NCI-H1105 treated with DMSO at 0.1 percent for 48 hours (cell line): Measurements from ENCODE around the gene WFDC9.
"Not testable (repeated sequence)": the region's sequence is repeated elsewhere in the genome, so short reads cannot be mapped to it uniquely, and the experiment has no call there.

Experiments
- DNase-seq: peaks from one replicate; lab custom pipeline; 2025; lab: John Stamatoyannopoulos, UW

Gene WFDC9

GRCh38 chr20:45592574-45593189 is 38.4 kb downstream of the WFDC9 start:
- peak; percentile 51 for DNase-seq

- DNase-seq, result no peak
These were observed 41.4 kb downstream of the WFDC9 start for GRCh38 chr20:45589725-45590124.

- no peak for DNase-seq
These were observed 42.3 kb downstream of the WFDC9 start for GRCh38 chr20:45588800-45589199.

- DNase-seq, result not testable (repeated sequence)
These were observed 45.1 kb downstream of the WFDC9 start for GRCh38 chr20:45585986-45586385.

- not testable (repeated sequence) for DNase-seq
These were observed 46.8 kb downstream of the WFDC9 start for GRCh38 chr20:45584294-45584693.

GRCh38 chr20:45583502-45583901 is 47.6 kb downstream of the WFDC9 start:
- DNase-seq, result no peak

- DNase-seq, result no peak
These were observed 49.4 kb downstream of the WFDC9 start for GRCh38 chr20:45581702-45582101.

- DNase-seq, result no peak
These were observed 51.9 kb downstream of the WFDC9 start, which contains the start of gene WFDC8 for GRCh38 chr20:45579184-45579583. WFDC8 (minus strand) TSS chr20:45579284; CDS start chr20:45579247, 37 bp downstream.

- DNase-seq, result no peak
These were observed 52.9 kb downstream of the WFDC9 start for GRCh38 chr20:45578231-45578630.

- DNase-seq, result no peak
These were observed 54.1 kb downstream of the WFDC9 start for GRCh38 chr20:45576995-45577394.

GRCh38 chr20:45575931-45576330 is 55.2 kb downstream of the WFDC9 start:
- DNase-seq, result no peak

GRCh38 chr20:45569650-45570049 is 61.4 kb downstream of the WFDC9 start:
- not testable (repeated sequence) for DNase-seq

GRCh38 chr20:45564760-45565276 is 66.3 kb downstream of the WFDC9 start:
- DNase-seq, result no peak
